Amniotic stem cell (primary cell): ENCODE results near the gene HBA1.
"Not testable (repeated sequence)": the region's sequence is repeated elsewhere in the genome, so short reads cannot be mapped to it uniquely, and the experiment has no call there.

Source experiments
- DNase-seq: peaks from one replicate; lab custom pipeline; 2025; lab: John Stamatoyannopoulos, UW

HBA1 gene

GRCh38 chr16:175011-175949, 1.2 kb upstream of the HBA1 start:
- DNase-seq: no peak

- not testable (repeated sequence) for DNase-seq
Observed at GRCh38 chr16:176006-176405, 474 bp upstream of the HBA1 start.

GRCh38 chr16:177394-177822, 928 bp downstream of the HBA1 start:
- DNase-seq: no peak

GRCh38 chr16:177981-178667, 1.6 kb downstream of the HBA1 start:
- DNase-seq: no peak

GRCh38 chr16:178668-179015, 2.2 kb downstream of the HBA1 start:
- DNase-seq: no peak

GRCh38 chr16:179211-180092, 3.0 kb downstream of the HBA1 start:
- no peak for DNase-seq

GRCh38 chr16:180101-180675, 3.7 kb downstream of the HBA1 start, which contains the start of gene HBQ1:
TSS of gene HBQ1 (plus strand) at chr16:180459. CDS start at chr16:180487, 28 bp downstream.
- DNase-seq: no peak

- DNase-seq: peak; percentile 9
Observed at GRCh38 chr16:180681-181564, 4.4 kb downstream of the HBA1 start.

- no peak for DNase-seq
Observed at GRCh38 chr16:181565-182021, 5.1 kb downstream of the HBA1 start.

GRCh38 chr16:183005-183404, 6.5 kb downstream of the HBA1 start:
- DNase-seq: no peak

GRCh38 chr16:185213-185612, 8.7 kb downstream of the HBA1 start:
- DNase-seq: no peak

GRCh38 chr16:185691-186090, 9.2 kb downstream of the HBA1 start:
- DNase-seq: no peak

- no peak for DNase-seq
Observed at GRCh38 chr16:187330-187729, 10.8 kb downstream of the HBA1 start.

- no peak for DNase-seq
Observed at GRCh38 chr16:188674-189073, 12.2 kb downstream of the HBA1 start.

- no peak for DNase-seq
Observed at GRCh38 chr16:189604-190186, 13.2 kb downstream of the HBA1 start.

GRCh38 chr16:191831-192230, 15.4 kb downstream of the HBA1 start:
- DNase-seq: no peak

GRCh38 chr16:192686-193085, 16.2 kb downstream of the HBA1 start:
- no peak for DNase-seq

- no peak for DNase-seq
Observed at GRCh38 chr16:193441-193840, 17.0 kb downstream of the HBA1 start.

GRCh38 chr16:194516-194915, 18.0 kb downstream of the HBA1 start:
- DNase-seq: no peak

GRCh38 chr16:200388-200787, 23.9 kb downstream of the HBA1 start:
- DNase-seq: peak; percentile 14
